Nephron (organoid): ENCODE measurements around the gene OPA1.
"Not testable (repeated sequence)": the region's sequence is repeated elsewhere in the genome, so short reads cannot be mapped to it uniquely, and the experiment has no call there.

Experiments used
- H3K27ac Mint-ChIP-seq, 3 experiments: 2 replicates each; pipeline ENCODE4 v1.8.0; 2020; ENCODE audit warnings: mixed read lengths in 3 of 3, mild to moderate bottlenecking in 2 of 3, moderate library complexity in 1 of 3
- H3K27me3 Mint-ChIP-seq: 2 replicates; pipeline ENCODE4 v1.8.0; 2021; ENCODE audit warnings: low read depth, mild to moderate bottlenecking, moderate library complexity, mixed read lengths
- H3K36me3 Mint-ChIP-seq: 2 replicates; pipeline ENCODE4 v1.8.0; 2020; ENCODE audit warnings: low read depth, mixed read lengths
- H3K4me1 Mint-ChIP-seq: 2 replicates; pipeline ENCODE4 v1.8.0; 2020; ENCODE audit warnings: mixed read lengths
- H3K4me3 Mint-ChIP-seq, 3 experiments: 2 replicates each; pipeline ENCODE4 v1.8.0; 2020; ENCODE audit warnings: mild to moderate bottlenecking in 3 of 3, mixed read lengths in 3 of 3, moderate library complexity in 2 of 3
- H3K9me3 Mint-ChIP-seq: 2 replicates; pipeline ENCODE4 v1.8.0; 2020; ENCODE audit warnings: mixed read lengths
- CTCF ChIP-seq, 3 experiments: fragments of 200-600 bp; sonication (generic); IDR thresholded peaks; one replicate each; pipeline ENCODE4 v1.5.0; 2021; ENCODE audit warnings: antibody characterized with exemption in 3 of 3; ENCODE audit not compliant: unreplicated experiment in 3 of 3

Gene OPA1

GRCh38 chr3:193593668-193594030 is 641 bp downstream of the OPA1 start:
- Mint-ChIP-seq H3K36me3 (peaks cover 18% of the 10 kb centered on the region), H3K4me3 (peak overlapping the region; percentile 95 to 97 (median 96)), H3K27me3 (no peaks in the 10 kb centered on the region), H3K27ac (peak overlapping the region; percentile 48 to 95 (median 95)), H3K4me1 (peaks cover 17% of the 10 kb centered on the region), H3K9me3 (no peaks in the 10 kb centered on the region)
- no peak for TF ChIP-seq CTCF (IDR thresholded peaks at IDR 0.05; ENCODE audit: unreplicated experiment in 3 of 3)

- no peaks in the 10 kb centered on the region for H3K27me3 Mint-ChIP-seq
- peak overlapping the region; percentile 95 to 97 (median 96) for H3K4me3 Mint-ChIP-seq
- peaks cover 31% of the 10 kb centered on the region for H3K36me3 Mint-ChIP-seq
- TF ChIP-seq CTCF (IDR thresholded peaks at IDR 0.05; ENCODE audit: unreplicated experiment in 3 of 3): no peak
- peaks cover 17% of the 10 kb centered on the region for H3K4me1 Mint-ChIP-seq
- H3K27ac Mint-ChIP-seq: peak overlapping the region in 1 of 3 experiments; percentile 43
- H3K9me3 Mint-ChIP-seq: no peaks in the 10 kb centered on the region
These were observed 2.1 kb downstream of the OPA1 start for GRCh38 chr3:193594946-193595689.

- no peaks in the 10 kb centered on the region for H3K27me3 Mint-ChIP-seq
- peaks cover 31% of the 10 kb centered on the region for H3K36me3 Mint-ChIP-seq
- peak overlapping the region in 1 of 3 experiments; percentile 43 for H3K27ac Mint-ChIP-seq
- peak overlapping the region; percentile 72 to 82 (median 81) for H3K4me3 Mint-ChIP-seq
- H3K4me1 Mint-ChIP-seq: peaks cover 17% of the 10 kb centered on the region
- H3K9me3 Mint-ChIP-seq: no peaks in the 10 kb centered on the region
- TF ChIP-seq CTCF (IDR thresholded peaks at IDR 0.05; ENCODE audit: unreplicated experiment in 3 of 3): no peak
These were observed 3.0 kb downstream of the OPA1 start for GRCh38 chr3:193595939-193596487.

GRCh38 chr3:193598202-193598601 is 5.2 kb downstream of the OPA1 start:
- H3K36me3 Mint-ChIP-seq: peaks cover 31% of the 10 kb centered on the region
- no peak overlapping the region for H3K4me3 Mint-ChIP-seq
- peaks cover 12% of the 10 kb centered on the region for H3K4me1 Mint-ChIP-seq
- no peak for TF ChIP-seq CTCF (IDR thresholded peaks at IDR 0.05; ENCODE audit: unreplicated experiment in 3 of 3)
- H3K9me3 Mint-ChIP-seq: no peaks in the 10 kb centered on the region
- no peaks in the 10 kb centered on the region for H3K27me3 Mint-ChIP-seq
- no peak overlapping the region for H3K27ac Mint-ChIP-seq

GRCh38 chr3:193599393-193599792 is 6.4 kb downstream of the OPA1 start:
- no peak for TF ChIP-seq CTCF (IDR thresholded peaks at IDR 0.05; ENCODE audit: unreplicated experiment in 3 of 3)
- peaks cover 12% of the 10 kb centered on the region for H3K4me1 Mint-ChIP-seq
- H3K27ac Mint-ChIP-seq: no peak overlapping the region
- no peak overlapping the region for H3K4me3 Mint-ChIP-seq
- H3K36me3 Mint-ChIP-seq: peaks cover 35% of the 10 kb centered on the region
- H3K27me3 Mint-ChIP-seq: no peaks in the 10 kb centered on the region
- H3K9me3 Mint-ChIP-seq: no peaks in the 10 kb centered on the region

- Mint-ChIP-seq H3K27me3 (no peaks in the 10 kb centered on the region), H3K36me3 (peaks cover 36% of the 10 kb centered on the region), H3K27ac (no peak overlapping the region), H3K4me3 (no peak overlapping the region), H3K4me1 (no peaks in the 10 kb centered on the region), H3K9me3 (peaks cover 24% of the 10 kb centered on the region)
- peak; percentile 37 to 59 (median 43) for TF ChIP-seq CTCF (IDR thresholded peaks at IDR 0.05; ENCODE audit: unreplicated experiment in 3 of 3)
These were observed 12.9 kb downstream of the OPA1 start for GRCh38 chr3:193605876-193606275.

- not testable (repeated sequence) for H3K4me3 Mint-ChIP-seq, H3K4me1 Mint-ChIP-seq, H3K27ac Mint-ChIP-seq, H3K27me3 Mint-ChIP-seq
- peaks cover 27% of the 10 kb centered on the region for H3K9me3 Mint-ChIP-seq
- peaks cover 46% of the 10 kb centered on the region for H3K36me3 Mint-ChIP-seq
These were observed 13.9 kb downstream of the OPA1 start for GRCh38 chr3:193606892-193607291.

GRCh38 chr3:193610516-193610915 is 17.5 kb downstream of the OPA1 start:
- H3K4me3 Mint-ChIP-seq, H3K27ac Mint-ChIP-seq, H3K27me3 Mint-ChIP-seq, H3K4me1 Mint-ChIP-seq: not testable (repeated sequence)
- H3K9me3 Mint-ChIP-seq: peaks cover 33% of the 10 kb centered on the region
- peaks cover 76% of the 10 kb centered on the region for H3K36me3 Mint-ChIP-seq
